Measurements from ENCODE around the gene CCDC188.

Gene CCDC188

DNA sequence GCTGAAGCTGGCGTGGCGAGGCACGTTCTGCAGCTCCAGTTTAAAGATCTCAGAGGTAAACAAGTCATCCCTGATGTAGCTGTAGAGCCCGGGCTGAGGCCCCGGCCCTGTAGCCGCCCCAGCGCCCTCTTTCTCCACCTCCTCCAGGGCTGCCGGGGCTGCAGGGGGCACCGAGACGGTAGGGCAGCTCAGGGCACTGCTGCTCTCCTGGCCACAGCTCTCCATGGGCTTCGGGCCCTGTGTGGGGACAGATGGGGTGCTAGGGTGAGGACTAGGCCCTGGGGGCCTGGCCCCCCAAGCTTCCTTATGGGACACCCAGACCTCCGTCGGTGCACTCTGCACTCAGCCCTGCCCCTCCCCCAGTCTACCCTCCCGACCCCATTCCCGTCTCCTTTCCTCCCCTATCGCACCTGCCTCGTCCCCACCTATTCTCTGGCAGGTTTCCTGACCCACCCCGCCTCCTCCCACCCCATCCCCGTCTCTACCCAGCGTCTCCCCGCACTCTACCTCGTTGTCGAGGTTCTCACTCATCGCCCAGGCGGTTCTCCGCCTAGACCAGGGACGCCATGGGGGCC is 34.4 kb downstream of the CCDC188 start:
- no peak for DNase-seq

DNA sequence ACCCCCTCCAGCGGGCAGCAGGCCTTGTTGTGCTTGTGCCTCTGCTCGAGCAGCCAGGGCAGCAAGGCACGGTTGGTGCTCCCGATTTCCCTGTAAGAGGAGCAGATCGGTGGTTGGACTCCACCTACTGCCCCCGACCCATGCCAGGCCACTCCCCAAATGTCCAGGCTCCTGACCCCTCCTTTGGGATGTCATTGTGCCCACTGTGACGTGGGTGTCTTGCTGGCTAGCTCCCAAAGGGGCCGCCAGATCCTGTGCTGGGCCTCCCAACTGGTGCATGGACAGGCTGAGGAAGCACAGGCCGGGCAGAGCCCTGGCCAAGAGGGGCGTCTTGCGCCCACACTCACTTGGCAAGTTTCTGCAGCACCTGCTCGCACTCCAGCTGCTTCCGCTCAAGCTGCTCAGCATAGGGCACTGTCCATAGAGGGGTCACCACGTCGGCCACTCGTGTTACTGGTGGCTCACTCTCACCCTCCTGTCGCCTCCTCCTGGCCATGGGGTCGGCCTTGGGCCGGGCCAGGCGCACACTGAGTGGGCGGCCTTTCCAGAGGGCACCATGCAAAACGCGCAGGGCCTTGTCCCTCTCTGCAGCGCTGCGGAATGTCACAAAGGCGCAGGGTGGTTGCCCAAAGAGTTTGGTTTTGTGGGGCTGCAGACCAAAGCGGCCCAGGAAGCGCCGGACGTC is 35.0 kb downstream of the CCDC188 start, which contains the start of gene RANBP1:
RANBP1 (plus strand) TSS at position 414 of the 685 bp plus-strand sequence; CDS start at position 495, 81 bp downstream.
- no peak for DNase-seq

DNA sequence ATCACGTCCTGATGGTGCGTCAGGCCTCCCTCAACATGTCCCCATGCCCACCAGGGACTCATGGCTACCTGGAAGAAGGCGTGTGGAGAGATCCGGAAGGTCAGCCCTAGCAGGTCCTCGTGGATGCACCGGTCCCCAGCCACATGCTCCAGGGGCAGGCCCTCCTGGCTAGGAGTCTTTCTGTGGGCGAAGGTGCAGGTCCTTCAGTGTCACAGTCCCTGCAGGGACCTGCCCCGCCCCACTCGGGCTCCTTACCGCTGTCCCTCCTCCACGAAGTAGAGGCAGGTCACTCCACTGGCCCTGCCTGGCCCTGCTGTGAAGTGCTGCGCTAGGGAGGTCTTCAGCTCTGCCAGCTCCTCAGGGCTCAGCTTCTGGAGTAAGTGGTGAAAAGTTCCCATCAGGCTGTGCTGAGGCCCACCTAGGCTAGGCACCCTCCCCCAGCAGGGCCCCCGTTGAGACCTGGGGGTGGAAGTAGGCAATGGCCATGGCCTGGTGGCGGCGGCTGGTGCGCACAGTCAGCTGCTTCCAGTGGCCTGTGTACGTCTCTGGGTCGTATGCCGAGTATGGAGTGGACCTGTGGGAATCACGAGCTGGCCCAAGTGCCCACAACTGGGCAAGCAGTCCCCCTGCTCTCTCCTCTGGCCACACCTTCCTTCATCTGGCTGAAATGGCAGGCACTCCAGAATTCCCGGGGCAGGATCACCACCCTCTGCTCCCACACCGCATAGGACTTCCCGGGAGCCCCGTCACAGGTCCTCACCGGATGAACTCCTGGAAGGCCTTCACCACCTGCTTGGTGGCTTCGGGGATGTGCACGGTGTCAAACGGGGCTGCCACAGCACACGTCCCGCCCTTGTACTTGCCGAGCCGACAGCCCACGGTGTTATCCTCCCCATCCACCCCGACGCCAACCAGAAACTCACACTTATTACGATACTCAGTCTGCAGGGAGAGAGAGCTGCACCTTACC is 36.1 kb downstream of the CCDC188 start:
- DNase-seq = no peak

DNA sequence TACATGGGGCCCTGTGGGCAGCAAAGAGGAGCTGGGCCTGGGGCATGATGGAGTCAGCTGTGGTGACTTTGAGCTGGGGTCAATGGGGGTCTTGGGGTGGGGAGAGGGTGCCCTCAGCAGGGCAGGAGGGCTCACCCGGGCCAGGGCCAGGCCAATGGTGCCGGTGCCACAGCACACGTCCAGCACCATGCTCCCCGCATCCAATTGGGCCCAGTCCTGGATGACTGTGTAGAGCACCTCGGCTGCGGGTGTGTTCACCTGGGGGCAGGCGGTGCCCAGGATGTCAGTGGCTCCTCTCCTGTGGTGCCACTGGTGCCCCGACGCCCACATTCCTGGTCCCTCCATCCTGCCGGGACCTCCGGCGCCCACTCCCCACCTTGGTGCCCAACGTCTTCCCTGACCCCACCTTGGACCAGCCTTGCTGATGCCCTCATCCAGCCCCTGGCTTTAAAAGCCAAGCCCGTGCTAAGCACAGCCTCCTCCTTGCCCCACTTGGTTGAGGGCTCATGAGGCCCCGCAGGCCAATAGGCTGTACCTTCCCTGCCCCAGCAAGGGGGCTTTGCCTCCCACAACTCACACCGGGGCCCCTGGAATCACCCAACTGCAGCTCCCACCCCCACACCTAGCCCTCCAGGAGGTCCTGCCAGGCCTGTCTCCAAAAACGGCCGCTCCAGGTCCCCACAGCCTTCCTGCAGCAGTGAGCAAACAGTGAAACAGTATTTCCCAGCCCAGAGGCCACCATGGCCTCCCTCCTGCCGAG is 37.1 kb downstream of the CCDC188 start:
- DNase-seq = no peak

DNA sequence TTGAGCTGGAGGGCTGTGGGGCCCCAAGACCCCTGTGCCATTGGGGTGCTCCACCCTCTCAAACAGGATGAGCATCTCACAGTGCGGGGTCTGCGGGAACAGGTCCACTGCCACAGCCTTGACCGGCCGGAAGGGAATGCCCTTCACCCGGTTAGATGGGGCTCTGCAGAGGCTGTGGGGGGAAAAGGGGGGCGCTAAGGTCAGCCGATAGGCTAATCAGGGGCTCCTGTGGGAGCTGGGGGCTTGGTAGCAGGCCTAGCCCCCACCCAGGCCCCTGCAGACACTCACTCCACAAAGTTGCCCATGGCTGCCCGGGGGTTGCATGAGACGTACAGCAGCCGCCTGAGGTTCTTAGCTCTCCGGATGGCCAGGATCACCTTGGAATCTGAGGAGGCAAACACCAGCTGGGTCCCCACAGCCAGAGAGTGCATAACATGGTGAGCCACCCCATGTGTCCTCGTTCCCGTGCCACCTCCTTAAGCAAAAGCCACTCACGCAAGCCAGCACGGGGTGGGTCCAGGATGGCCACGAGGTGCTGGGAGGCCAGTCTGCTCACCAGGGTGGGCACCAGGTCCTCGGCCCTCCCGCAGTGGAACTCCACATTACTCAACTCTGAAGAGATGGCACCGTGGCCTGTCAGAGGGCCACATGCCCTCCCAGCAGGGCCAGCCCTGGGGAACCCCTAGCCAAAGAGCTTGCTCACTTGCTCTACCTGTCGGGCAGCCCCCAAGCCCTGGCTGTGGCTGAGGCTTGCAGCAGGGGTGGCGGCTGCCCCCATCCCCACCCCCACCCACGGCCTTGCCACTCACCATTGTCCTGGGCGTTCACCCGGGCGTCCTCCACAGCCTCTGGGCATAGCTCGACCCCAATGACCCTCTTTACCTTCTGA is 38.0 kb downstream of the CCDC188 start:
- no peak for DNase-seq

DNA sequence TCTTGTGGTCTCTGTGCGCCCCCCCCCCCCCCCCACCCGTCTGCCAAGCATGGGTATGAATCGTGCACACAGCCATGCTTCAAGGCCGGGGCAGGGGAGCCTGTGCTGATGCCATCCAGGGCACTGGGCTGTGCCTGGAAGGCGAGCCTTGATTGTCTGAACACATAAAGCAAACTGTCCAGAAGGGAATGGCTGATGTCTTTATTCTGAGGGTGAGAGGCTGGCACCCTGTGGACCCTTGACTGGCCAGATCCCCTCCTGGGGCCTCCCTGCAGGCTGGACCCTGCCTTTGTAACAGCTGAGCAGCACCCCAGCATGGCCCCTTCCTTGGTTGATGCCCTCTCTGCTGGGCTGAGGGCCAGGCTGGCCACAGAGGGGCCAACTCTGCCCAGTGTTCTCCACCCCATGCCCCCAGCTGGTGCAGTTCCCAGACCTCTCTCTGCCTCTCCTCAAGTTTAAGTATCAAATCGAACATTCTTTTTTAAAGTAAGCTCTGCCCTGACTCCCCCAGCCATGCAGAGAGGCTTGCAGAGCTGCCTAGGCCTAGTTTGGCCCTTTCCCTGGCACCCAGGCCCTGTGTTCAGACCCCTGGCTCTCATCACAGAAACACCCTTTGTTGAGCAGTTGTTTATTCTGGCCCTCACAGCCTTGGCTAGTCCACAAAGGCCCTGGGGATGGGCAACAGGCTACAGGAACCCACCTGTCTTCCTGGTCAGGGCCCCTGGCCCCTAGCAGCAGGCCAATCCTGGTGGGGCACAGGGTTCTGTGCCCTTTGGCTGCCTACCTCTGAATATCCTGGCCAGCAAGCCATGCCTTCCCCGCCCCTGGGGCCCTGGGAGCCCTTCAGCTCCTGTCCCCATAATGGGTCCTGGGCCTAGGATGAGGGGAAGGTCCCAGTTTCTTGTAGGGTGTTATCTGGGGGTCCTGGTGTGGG is 38.9 kb downstream of the CCDC188 start:
- no peak for DNase-seq

DNA sequence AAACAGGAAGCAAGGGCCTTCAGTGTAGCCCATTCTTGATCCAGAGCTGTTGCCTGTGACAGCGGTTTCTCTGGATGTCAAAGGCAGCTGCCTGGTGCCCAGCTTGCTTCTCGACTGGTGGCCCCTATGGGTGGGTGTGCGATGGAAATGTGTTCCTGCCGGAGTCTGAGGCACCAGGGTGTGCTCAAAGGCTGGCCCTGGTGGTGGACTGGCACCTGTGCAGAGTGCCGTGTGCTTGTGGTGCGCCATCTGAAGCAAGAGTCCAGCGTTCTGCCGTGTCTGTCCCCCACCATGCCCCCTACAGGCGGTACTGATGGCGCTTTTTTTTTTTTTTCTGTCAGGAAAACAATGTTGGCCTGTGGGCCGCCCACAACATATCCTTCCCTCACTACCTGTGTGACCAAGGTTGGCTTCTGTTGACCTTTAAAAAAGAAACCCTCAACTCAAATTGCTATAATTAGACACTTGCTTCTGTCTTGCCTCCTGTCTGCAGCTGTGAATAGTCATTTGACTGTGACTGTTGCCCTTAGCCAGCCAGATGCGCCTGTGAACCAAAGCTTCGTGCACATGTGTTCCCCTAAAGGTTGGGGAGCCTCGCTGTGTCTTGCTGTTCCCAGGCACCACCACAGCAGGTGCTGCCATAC is 39.7 kb downstream of the CCDC188 start:
- no peak for DNase-seq

GRCh38 chr22:20110359-20110985 is 40.4 kb downstream of the CCDC188 start:
- no peak for DNase-seq

DNA sequence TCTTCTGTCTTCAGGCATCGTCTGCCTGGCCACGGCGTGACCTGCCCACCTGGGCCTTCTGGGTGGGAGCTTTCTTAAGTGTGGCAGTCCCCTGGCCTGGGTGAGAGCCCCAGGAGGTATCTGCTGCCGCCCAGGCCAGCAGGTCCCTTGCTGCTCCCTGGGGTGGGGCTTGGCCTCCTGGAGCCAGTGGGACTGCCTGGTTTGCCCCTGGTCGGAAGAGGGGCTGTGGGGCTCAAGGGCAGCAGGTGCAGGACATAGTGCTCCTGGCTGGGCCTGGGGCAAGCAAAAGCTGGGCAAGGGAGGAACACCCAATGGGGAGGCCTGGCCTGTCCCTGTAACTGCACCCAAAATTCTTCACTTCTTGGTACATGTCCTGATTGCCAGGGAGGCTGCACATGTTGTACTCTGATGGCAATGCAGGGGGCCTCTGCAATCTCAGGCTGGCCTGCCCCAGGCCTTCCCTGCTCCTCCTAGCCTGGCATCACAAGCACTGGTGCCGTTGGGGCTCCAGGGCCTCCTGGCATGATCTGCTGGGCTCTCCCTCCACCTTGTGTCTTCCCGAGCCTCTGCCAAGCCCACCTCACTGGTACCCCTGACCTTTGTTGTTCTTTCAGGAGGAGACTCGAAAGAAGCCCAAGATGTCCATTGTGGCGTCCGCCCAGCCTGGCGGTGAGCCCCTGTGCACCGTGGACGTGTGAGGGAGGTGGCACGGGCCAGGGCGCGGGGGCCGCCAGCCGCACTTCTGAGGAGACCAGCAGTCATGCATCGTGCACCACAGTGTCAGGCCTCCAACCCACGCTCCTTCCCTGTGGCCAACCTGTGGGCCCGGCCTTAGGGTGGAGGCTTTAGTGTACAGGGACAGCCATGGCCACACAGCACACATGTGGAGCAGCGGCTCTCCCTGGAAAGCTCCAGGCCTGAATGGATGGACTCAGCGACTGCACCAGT is 41.2 kb downstream of the CCDC188 start:
- DNase-seq = no peak

- DNase-seq = no peak
These were observed 42.1 kb downstream of the CCDC188 start for GRCh38 chr22:20108757-20109230.

DNA sequence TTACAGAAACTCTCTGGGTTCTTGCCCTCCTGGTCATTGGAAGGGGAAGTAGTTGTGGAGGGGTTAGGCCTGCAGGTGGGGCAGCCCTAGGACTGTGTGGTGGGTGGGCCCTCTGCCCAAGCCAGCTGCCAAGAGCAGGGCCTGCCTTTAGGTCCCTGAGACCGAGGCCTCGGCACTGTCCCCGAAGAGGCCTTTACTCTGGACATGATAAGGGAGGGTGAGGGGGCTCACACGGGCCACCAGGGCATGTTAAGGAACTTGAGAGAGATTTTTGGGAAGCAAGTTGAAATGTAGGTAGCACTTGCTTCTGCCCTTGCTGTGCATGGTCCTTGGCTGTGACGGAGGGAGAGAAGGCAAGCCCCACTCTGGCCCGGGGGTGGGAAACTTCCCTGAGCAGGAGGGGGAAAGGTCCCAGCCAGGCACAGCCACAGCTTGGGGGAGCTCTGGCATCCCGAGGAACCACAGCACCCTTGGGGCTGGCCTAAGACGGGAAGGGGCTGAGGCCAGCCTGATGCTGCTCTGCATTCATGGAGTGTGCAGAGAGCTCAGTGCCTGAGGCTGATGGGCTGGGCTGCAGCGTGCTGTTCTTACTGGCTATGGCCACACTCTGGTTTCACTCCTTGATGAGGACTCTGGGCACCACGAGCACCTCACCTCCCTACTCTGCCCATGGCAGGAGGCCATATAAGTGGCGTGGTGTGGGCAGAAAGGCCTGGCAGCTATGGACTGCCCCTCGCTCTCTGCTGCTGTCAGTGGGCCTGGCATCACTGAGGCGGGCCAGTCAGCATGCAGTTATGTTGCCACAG is 42.7 kb downstream of the CCDC188 start:
- DNase-seq = no peak

- no peak for DNase-seq
These were observed 43.4 kb downstream of the CCDC188 start for GRCh38 chr22:20107471-20107901.

DNA sequence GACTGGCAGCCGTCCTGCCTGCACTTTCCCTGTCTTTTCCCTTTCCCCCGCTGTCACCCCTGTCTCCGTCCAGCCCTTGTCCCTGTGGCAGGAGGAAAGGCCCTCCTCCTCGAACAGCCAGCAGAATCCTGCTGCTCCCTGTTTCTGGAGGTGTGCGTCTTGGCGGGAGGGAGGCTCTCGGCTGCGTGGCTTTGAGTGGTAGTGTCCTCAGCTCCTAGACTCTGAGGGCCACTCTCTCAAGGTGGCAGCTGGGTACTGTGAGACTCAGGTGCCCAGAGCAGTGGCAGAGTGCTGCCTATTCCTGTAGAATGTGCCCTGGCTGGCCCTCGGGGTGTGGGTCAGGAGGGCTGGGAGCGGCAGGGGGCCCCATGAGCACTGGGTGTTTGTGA is 44.0 kb downstream of the CCDC188 start:
- DNase-seq = no peak

DNA sequence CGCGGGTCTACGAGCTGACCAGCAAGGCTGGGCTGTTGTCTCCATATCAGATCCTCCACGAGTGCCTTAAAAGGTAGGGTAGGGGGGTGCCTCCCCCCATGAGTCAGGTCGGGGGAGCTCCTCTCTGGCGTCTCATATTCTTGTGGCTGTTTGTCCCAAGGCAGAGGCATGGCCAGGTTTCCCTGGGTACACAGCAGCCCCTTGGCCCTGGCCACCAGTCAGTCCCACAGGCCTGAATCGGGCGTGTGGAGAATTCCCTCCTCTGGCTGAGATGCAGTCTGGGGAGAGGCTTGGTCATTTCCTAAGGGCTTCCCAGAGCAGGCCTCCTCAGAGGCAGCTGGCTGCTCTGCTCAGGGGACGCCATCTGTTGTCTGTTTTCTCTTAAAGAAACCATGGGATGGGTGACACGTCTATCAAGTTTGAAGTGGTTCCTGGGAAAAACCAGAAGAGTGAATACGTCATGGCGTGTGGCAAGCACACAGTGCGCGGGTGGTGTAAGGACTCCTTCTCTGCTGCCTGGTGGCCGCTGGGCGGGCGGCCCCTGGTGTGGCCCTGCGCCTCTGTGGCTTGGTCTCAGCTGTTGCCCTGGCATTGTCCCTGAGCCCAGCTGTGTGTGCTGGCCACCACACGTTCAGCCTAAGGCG is 44.5 kb downstream of the CCDC188 start:
- no peak for DNase-seq

- DNase-seq = no peak
These were observed 45.2 kb downstream of the CCDC188 start for GRCh38 chr22:20105456-20106204.

DNA sequence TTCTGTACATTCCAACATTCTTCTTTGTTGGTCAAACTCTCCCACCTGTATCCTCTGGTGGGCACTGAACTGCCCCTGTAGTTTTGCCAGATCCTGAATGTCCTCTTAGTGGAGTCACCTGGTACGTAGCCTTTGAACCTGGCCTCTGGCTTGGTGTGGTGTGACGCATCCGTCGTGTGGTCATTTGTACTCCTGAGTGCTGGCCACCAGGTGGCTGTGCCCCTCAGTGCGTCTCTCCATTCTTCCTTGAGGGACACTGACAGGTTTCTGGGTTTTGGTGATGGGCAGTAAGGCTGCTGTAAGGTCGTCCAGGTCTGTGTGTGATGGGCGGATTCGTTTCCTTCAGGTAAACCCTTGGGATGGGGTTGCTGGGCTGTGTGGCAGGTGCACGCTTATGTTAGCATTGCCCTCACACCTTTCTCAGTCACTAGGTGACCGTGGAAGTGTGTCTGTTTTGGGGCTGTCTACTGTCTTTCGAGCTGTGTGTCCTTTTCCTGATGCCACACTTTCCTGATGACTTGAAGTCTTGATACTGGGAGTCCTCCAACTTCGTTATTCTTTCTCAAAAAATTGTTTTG is 48.6 kb downstream of the CCDC188 start:
- DNase-seq = no peak
